HL-60/S4 (cell line): ENCODE results near the gene SKA1.
"Not testable (repeated sequence)": the region's sequence is repeated elsewhere in the genome, so short reads cannot be mapped to it uniquely, and the experiment has no call there.

Experiments used
- in situ Hi-C: fragments of 300-500 bp; cut with MboI; formaldehyde crosslinking; loops from 2 replicates; pipeline ENCODE4 v1.14.3; 2022; ENCODE audit warnings: low sequenced_read_pairs

The SKA1 gene

DNA sequence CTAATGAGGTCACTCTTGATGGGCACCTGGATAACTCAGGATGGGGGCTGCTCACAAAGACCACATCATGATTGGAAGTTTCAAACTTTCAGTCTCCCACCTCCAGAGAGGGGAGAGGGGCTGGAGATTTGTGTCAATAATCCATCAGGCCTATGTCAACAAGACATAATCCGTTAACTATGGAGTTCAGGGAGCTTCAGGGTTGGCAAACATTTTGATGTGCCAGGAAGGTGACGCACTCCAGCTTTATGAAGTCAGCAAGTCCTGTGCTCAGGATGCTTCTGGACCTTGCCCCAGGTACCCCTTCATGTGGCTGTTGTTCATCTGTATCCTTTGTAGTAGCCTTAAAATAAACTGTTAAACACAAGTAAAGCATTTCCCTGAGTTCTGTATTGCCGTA lies 19.0 kb downstream of the SKA1 start:
- in situ Hi-C loops = no loop called here

DNA sequence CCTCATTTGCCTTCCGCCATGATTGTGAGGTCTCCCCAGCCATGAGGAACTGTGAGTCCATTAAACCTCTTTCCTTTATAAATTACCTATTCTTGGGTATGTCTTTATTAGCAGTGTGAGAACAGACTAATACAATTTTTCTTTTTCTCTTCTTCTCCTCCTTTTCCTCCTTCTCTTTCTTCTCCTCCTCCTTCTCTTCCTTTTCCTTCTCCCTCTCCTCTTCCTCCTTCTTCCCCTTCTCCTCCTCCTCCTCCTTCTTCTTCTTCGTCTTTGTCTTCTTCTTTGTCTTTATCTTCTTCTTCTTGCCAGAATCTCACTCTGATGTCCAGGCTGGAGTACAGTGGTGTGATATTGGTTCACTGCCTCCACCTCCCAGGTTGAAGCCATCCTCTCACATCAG lies 20.2 kb downstream of the SKA1 start:
- in situ Hi-C loops = no loop called here

DNA sequence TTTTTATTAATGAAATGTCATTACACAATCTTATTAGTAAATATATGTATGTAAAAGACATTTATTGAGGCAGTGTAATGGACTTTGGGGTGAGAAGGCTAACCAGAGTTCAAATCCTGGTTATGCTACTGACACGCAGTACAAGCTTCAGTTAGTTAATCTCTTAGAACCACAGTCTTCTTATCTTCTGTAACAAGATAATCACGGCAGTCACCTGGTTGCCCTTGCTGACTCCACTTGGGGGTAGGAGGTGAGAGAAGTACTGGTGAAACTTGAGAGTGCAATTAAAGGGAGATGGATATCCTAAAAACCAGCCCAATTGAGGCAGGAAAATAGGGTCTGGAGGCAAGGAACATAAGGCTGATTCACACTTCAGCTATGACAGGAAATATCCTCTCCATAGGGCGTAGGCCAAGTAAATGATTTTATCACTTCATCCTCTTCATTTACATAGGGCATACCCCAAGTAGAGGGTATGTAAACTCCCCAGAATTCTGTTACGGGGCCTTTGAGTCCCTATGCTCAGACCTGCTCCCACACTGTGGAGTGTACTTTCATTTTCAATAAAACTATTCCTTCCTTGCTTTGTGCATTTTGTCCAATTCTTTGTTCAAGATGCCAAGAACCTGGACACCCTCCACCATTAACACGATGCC lies 21.3 kb downstream of the SKA1 start:
- in situ Hi-C loops = no loop called here

DNA sequence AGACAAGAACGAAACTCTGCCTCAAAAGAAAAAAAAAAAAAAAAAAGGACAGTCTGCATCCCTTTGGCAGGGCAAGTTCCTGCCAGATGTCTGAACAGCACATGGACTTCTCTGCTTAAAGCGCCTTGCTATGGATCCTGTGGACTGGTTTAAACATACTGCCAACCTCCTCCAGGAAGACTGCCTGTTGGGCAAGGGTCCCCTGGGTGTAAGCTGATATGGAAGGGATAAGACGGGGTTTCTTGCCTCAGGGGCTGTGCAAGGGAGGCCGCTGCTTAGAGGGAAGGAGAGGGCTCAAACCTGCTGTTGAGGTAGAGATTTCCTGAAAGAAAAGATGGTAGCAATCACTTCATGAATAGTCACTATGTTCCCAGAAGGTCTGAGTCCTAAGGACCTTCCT lies 22.2 kb downstream of the SKA1 start:
- in situ Hi-C loops = no loop called here

DNA sequence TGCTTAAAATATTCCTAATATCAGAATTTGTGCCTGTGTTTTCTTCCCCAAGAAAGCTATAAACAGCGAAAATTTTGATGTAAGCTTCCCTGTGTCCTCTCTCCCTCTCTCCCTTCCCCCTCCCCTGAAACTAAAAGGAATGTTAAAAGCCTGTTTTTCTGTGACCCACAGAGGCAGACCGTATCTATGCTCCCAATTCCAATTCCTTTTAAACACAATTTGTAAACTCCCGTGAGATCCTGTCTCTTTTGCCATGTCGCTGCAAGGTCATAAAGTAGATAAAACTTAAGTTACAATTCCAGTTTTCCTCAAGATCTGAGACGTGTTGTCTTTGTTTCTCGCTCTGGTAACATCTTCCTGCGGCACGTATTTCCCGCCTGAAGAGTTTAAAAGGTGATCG lies 23.3 kb downstream of the SKA1 start:
- in situ Hi-C loops = no loop called here

DNA sequence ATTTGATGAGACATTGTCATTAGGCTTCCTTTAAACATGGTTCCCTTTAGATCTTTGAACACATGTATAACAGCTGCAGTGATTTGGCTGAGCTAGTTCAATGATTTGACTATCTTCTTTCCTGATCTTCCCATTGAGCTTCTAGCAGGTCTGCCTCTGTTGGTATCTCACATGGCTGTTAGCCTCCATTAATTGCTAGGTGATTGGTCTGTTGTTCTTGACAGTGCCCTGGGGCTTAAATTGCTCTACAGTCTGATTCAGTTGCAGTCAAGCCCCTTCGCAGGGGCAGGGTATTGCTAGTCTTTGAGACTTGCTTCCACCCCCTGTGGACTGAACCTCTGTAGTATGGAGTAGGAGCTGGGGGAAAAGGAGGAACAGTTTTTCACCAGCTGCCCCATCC lies 24.1 kb downstream of the SKA1 start:
- in situ Hi-C loops = no loop called here

DNA sequence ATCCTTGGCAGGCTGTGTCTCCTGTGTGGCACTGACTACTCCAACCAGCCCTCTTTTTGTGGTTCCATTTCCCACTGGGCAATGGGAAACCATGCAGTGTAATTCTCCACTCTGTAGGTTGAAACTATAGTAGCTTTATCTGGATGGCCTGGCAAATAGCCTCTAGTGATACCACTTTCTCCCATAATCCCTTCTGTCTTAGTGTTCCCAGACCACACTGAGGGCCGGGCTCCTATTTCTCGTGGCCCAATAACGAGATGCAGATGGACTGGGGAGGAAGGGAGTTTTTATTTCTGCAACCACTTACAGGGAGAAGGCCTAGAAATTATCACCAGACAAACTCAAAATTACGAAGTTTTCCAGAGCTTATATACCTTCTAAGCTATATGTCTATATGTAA lies 24.7 kb downstream of the SKA1 start:
- in situ Hi-C loops = no loop called here

DNA sequence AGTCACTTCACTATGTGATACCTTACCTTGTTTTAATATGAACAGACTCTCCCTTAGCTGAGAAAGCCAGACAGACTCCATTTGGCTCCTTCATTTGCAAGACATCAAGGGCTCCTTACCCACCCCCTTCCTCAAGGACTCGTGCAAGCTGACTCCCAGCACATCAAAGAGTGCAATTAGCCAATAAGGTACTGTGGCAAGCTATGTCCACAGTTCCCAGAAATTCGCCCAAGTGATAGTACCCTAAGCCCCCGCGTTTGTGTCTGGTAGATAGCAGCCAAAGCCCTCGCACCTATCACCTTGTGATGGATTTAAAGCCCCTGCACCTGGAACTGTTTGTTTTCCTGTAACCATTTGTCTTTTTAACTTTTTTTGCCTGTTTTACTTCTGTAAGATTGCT lies 25.6 kb downstream of the SKA1 start:
- in situ Hi-C loops = not testable (repeated sequence)

DNA sequence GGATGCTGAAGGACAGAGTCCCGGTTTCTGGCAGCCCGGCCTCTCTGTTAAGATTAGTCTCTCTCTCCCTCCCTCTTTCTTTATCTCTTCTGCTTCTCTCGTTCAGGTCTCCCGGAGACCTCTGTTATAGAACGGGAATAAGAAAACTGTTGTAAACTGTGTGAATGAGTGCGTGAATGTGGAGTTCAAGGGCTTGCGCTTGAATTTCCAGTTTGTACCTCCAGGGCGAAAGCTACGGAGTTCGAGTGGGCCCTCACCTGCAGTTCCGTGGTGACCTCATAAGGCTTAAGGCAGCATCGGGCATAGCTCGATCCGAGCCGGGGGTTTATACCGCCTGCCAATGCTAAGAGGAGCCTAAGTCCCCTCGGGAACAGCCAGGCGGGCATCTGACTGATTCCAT lies 26.4 kb downstream of the SKA1 start:
- in situ Hi-C loops = no loop called here

DNA sequence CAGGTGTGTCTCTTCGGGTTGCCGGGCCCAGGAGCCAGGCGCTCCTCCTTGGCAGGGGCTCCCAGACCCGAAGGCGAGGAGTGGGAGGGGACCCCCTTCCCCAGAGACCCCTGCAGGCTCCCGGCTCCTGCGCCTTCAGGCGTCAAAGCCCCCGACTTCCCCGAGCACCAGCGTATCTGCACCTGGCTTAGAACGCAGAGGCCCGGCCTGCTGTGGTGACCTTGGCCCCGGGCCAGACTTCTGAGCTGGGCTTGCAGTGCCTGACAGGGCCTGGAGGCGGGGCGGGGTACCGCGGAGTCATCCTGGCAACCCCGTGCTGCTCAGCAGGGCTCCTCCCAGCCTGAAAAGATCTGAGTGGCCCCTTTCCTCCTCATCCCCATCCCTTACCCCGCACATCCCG lies 27.0 kb downstream of the SKA1 start:
- in situ Hi-C loops = no loop called here

DNA sequence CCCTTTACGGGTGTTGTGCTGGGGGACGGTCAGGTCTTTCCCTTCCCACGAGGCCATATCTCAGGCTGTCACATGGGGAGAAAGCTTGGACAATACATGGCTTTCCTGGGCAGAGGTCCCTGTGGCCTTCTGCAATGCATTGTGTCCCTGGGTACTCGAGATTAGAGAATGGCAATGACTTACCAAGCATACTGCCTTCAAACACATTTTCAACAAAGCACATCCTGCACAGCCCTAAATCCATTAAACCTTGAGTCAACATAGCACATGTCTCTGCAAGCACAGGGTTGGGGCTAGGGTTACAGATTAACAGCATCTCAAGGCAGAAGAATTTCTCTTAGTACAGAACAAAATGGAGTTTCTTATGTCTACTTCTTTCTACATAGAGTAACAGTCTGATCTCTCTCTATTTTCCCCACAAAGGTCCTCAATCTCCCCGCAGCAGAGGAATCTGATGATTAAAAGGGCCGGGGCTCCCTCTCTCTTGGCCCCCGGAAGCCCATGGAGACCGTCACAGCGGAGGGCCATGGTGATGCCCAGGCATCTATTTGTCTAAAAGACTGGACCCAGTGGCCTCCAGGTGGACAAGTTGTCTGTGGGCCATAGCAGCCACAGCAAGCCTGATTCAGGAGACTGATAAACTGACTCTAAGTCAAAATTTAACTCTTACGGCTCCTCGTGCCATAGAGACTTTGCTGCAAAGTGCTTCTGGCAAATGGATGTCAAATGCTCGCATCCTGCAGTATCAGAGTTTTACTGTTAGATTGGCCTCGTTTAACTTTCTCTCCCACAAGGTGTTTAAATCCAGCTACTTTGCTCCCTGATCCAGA lies 30.1 kb downstream of the SKA1 start:
- in situ Hi-C loops = not testable (repeated sequence)

DNA sequence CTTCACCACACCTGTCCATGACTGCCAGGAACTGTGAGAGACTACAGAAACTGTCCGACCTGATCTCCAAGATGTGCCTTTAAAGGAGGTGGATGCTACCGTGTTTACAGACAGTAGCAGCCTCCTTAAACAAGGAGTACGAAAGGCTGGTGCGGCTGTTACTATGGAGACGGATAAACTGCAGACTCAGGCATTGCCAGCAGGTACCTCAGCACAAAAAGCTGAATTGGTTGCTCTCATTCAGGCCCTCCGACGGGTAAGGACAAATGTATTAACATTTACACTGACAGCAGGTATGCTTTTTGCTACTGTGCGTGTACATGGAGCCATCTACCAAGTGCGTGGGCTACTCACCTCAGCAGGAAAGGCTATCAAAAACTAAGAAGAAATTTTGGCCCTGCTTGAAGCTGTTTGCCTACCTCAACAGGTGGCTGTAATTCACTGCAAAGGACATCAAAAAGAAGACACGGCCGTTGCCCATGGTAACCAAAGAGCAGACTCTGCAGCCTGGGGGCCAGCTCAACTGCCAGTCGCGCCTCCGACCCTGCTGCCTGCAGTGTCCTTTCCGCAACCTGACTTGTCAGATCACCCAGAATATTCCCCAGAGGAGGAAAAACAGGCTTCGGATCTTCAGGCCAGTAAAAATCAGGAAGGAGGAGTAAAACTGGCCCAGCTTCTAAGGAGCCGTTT lies 30.9 kb downstream of the SKA1 start:
- in situ Hi-C loops = no loop called here

DNA sequence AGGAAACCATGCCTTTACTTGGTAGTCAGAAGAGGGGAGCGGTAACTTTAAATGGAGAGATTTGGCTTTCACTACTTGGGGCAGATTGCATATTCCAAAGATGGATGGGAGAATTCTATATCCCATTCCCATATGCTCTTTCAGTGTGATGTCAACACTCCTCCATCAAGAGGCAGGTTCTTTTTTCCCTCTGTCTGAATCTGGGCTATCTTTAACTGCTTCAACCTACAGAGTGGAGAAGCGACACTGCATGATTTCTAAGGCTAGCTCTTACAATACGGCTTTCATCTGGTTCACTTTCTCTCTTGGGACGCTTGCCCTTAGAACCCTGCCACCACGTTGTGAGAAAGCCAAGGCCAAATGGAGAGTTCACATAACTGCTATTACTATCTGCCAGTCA lies 34.4 kb downstream of the SKA1 start:
- in situ Hi-C loops = no loop called here

DNA sequence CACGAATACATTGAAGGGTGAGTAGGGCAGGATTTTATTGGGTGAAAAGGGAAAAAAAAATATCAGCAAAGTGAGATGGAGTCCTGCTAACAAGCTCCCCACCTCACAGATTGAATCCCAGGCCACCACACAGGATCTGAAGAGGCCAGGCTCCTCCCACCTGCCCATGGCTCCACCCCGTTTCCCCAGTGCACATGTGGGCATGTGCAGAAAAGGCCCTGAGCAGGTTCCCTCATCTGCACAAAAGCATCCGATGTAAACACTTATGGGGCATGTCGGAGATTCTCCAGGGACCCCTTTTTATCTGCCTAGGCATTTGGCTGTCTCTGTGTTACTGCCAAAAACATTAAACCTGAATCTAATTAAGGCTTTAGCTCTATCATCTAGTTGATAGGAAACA lies 35.2 kb downstream of the SKA1 start:
- in situ Hi-C loops = no loop called here

DNA sequence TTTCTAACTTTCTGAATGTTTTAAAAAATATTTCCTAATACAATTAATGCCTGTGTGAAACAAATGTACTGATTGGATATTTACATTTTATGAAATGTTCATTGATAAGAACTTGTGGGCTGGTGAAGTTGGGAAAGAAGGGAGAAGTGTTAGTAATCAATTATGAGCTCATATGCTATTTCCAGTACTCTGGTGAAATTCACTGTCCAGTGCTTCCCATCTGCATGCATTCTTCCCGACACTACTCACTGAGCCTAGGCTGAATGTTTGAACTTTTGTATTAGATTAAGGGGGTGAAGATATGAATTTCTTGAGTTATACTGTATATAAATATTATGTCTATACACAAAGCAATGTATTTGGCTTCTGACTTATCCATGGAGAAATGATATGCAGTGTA lies 36.0 kb downstream of the SKA1 start:
- in situ Hi-C loops = no loop called here

DNA sequence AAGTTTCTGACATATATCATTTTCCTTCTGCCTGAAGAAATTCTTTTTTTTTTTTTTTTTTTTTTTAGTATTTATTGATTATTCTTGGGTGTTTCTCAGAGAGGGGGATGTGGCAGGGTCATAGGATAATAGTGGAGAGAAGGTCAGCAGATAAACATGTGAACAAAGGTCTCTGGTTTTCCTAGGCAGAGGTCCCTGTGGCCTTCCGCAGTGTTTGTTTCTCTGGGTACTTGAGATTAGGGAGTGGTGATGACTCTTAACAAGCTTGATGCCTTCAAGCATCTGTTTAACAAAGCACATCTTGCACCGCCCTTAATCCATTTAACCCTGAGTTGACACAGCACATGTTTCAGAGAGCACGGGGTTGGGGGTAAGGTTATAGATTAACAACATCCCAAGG lies 42.0 kb downstream of the SKA1 start:
- in situ Hi-C loops = not testable (repeated sequence)

DNA sequence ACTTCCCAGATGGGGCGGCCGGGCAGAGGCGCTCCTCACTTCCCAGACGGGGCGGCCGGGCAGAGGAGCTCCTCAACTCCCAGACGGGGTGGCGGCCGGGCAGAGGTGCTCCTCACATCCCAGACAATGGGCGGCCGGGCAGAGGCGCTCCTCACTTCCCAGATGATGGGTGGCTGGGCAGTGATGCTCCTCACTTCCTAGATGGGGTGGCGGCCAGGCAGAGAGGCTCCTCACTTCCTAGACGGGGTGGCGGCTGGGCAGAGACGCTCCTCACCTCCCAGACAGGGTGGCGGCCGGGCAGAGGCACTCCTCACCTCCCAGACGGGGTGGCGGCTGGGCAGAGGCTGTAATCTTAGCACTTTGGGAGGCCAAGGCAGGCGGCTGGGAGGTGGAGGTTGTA lies 42.9 kb downstream of the SKA1 start:
- in situ Hi-C loops = not testable (repeated sequence)

DNA sequence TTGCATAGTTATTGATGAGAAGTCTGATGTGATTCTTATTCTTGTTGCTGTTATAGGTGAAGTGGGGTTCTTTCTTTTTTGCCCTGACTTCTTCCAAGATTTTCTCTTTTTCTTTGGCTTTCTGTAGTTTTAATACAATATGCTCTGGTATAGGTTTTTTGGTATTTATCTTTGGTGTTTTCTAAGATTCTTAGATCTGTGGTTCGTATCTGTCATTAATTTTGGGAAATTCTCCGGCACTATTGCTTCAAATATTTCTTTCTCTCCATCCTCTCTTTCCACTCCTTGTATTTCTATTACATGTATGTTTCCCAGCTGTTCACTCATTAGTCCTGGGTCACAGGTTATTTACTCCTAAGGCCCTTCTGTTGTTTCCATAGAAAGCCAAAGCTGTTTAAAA lies 43.8 kb downstream of the SKA1 start:
- in situ Hi-C loops = no loop called here

DNA sequence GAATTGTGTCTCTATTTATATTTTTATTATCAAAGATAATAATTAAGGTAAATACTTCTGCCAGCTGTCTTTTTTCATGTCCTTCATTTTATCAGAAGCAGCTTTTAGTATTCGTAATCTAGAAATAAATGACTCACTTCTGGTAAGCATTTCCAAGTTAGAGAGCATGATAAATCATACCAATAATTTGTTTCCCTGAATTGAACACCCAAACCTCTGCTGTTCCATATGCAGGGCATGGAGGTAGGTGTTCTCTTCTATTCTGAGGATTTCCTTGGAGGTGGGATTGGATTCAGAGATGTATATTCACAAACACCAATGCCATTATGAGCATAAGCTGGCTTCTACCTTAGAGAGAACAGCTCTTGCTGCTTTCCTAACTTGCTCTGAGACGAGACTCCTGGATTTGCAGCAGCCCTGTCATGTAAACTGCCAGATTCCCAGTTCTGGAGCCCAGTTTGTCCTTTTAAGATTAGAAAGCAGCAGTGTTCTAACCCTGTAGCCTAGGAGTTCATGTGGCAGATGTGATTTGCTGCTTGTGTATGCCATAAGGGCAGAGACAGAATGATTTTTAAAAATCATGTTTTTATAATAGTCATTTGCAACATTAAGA lies 47.5 kb downstream of the SKA1 start:
- in situ Hi-C loops = no loop called here

DNA sequence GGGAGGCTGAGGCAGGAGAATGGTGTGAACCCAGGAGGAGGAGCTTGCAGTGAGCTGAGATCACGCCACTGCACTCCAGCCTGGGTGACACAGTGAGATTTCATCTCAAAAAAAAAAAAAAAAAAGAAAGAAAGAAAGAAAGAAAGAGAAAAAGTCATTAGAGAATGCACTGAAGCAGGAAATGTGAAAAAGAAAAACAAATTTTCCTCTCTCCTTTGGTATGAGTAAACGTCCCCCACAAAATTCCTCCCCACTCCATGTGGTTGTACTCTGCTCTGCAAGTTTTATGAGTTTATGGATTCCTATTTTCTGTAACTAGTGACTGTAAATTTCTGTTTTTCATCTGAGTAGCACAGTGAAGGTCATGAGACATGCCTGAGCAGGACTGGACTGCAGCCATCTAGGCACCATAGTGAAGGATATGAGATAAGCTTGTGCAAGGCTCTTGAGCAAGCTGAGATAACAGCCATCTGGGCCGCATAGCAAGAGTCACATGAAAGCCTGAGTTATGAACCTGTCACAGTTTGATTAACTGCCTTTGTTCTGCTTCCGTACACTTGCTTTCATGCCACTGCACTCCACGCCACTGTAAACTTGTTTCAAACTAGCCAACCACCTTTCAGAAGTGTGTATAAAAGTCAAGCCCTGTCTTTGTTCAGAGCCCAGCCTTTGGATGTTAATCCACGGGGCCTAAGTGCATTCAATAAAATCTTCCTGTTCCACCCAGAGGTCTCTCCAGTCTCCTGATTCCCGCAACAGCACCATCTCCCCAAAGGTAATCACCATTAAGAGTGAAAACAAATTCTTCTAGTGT lies 50.2 kb downstream of the SKA1 start:
- in situ Hi-C loops = no loop called here

DNA sequence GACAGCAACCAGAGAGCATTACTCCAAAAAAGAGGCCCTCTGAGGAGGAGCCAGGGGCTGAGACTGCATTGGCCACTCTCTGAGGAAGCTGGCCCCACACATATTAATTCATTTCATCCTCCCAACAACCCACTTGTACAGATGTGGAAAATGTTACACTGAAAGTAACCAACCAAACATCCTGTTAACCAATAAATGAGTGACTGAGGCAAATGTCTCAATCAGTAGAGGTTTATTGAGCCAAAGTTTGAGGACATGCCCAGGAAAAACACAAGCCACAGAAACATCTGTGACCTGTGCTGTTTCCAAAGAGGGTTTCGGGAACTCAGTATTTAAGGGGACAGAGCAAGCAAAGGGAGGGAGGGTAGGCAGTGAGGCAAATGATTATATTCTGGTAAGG lies 53.0 kb downstream of the SKA1 start:
- in situ Hi-C loops = no loop called here
